NB4 (cell line): Measurements from ENCODE around the gene LINGO3.

Source experiments
- CTCF ChIP-seq: IDR thresholded peaks from one replicate; pipeline ENCODE4 v1.5.1; 2012; ENCODE audit warnings: low read depth, low read length
- POLR2A ChIP-seq: IDR thresholded peaks from 2 replicates; pipeline ENCODE4 v1.6.1; 2011; ENCODE audit warnings: mild to moderate bottlenecking; ENCODE audit not compliant: insufficient read length; ENCODE audit errors: extremely low read depth
- TF ChIP-seq, protein P1 (sequence below): IDR thresholded peaks from 2 replicates; pipeline ENCODE4 v1.6.1; 2011; ENCODE audit warnings: low read depth, low read length

DNA sequence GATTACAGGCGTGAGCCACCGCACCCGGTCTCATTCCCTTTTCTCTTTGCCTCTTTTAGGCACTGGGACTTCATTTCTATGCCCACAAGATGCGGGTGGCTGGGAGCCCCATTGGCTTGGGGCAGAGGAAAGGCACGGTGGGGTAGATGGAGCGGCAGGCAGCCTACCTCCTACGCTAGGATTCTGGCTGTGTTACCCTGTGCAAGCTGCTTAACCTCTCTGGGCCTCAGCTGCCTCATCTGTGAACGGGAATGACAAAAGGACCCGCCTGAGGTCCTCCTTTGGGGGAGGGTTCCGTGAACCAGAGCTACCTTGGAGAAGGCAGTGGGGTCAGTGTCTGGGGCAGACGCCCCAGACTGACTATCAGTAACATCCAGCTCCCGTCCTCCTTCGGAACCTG, 9.3 kb upstream of the LINGO3 start:
- TF ChIP-seq CTCF: no peak
- TF ChIP-seq, protein P1, sequence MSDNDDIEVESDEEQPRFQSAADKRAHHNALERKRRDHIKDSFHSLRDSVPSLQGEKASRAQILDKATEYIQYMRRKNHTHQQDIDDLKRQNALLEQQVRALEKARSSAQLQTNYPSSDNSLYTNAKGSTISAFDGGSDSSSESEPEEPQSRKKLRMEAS: no peak
- no peak for TF ChIP-seq POLR2A
